ENCODE results near the gene EIF3A. TPM values are rescaled to one million over a fixed set of nuclear protein-coding genes. Genes with fewer than 3 reads are reported as not detected.

EIF3A gene
- total RNA-seq, 1 donor from 2014 or later = 116 TPM

Other genes with a start within 250 kb of the EIF3A start
- 0.82 and 2.8 TPM in 2 replicates for gene NANOS1, start 51.1 kb downstream of the EIF3A start, total RNA-seq
- gene DENND10, start 23.3 kb upstream of the EIF3A start, total RNA-seq = 68.0 and 78.5 TPM in 2 replicates
- gene SFXN4, start 84.9 kb upstream of the EIF3A start, total RNA-seq = 7.8 and 10.6 TPM in 2 replicates
- 104 and 148 TPM in 2 replicates for gene PRDX3, start 98.0 kb upstream of the EIF3A start, total RNA-seq
- gene GRK5, start 126.8 kb upstream of the EIF3A start, total RNA-seq = 54.7 and 93.1 TPM in 2 replicates

All from glomerular endothelial cell (primary cell).